Smooth muscle cell (in vitro differentiated cells): Measurements from ENCODE around the gene TES. TPM values are rescaled to one million over a fixed set of nuclear protein-coding genes. Genes with fewer than 3 reads are reported as not detected.

ENCODE experiments used
- DNase-seq: peaks from one replicate; lab custom pipeline; 2025; ENCODE audit not compliant: unreplicated experiment; lab: John Stamatoyannopoulos, UW
- H2AFZ ChIP-seq: fragments of 200-600 bp; sonication (generic); 2 replicates; pipeline ENCODE4 v1.6.0; 2016; ENCODE audit warnings: antibody characterized with exemption, low read depth, mild to moderate bottlenecking
- H3F3A ChIP-seq: fragments of 200-600 bp; sonication (generic); 2 replicates; pipeline ENCODE4 v1.6.0; 2017; ENCODE audit warnings: antibody characterized with exemption, low read depth
- H3K27ac ChIP-seq: fragments of 200-600 bp; sonication (generic); 2 replicates; pipeline ENCODE4 v1.5.1; 2016; ENCODE audit warnings: low read depth, mild to moderate bottlenecking
- H3K27me3 ChIP-seq: fragments of 200-600 bp; sonication (generic); 2 replicates; pipeline ENCODE4 v1.6.1; 2016; ENCODE audit warnings: low read depth, mild to moderate bottlenecking
- H3K36me3 ChIP-seq: fragments of 200-600 bp; sonication (generic); 2 replicates; pipeline ENCODE4 v1.5.1; 2016; ENCODE audit warnings: low read depth
- H3K4me1 ChIP-seq: fragments of 200-600 bp; sonication (generic); 2 replicates; pipeline ENCODE4 v1.5.1; 2016; ENCODE audit warnings: low read depth
- H3K4me2 ChIP-seq: fragments of 200-600 bp; sonication (generic); 2 replicates; pipeline ENCODE4 v1.6.0; 2016; ENCODE audit warnings: mild to moderate bottlenecking
- H3K4me3 ChIP-seq: fragments of 200-600 bp; sonication (generic); 2 replicates; pipeline ENCODE4 v1.5.1; 2016; ENCODE audit warnings: mild to moderate bottlenecking
- H3K79me2 ChIP-seq: fragments of 200-600 bp; sonication (generic); 2 replicates; pipeline ENCODE4 v1.6.0; 2016; ENCODE audit warnings: low read depth, mild to moderate bottlenecking
- H3K9ac ChIP-seq: fragments of 200-600 bp; sonication (generic); 2 replicates; pipeline ENCODE4 v1.6.0; 2016; ENCODE audit warnings: low read depth
- H3K9me3 ChIP-seq: fragments of 200-600 bp; sonication (generic); replicated peaks from 2 replicates; pipeline ENCODE4 v1.5.1; 2016; ENCODE audit warnings: low read depth
- H4K20me1 ChIP-seq: fragments of 200-600 bp; sonication (generic); 2 replicates; pipeline ENCODE4 v1.6.0; 2016; ENCODE audit warnings: low read depth
- CTCF ChIP-seq: fragments of 200-600 bp; sonication (generic); IDR thresholded peaks from 2 replicates; pipeline ENCODE4 v1.5.1; 2017; ENCODE audit warnings: borderline replicate concordance, mild to moderate bottlenecking, antibody characterized with exemption; ENCODE audit not compliant: insufficient read depth, poor library complexity, severe bottlenecking
- WGBS: methylation state at CpG from one replicate; pipeline ENCODE4 v1.1.7; 2016; ENCODE audit warnings: low lambda C conversion rate; 5-methylcytosine and 5-hydroxymethylcytosine counted together
- polyA plus RNA-seq: library from polyadenylated mRNA; unstranded; fragments of >200 nt; fragmentation: Nextera tagmentation; extraction: Ambion mirVana; gene quantifications from 2 replicates; pipeline ENCODE4 v1.2.1, GENCODE V29; 2016
- total RNA-seq: library from RNA; depleted of rRNA; stranded (reverse); fragments of >200 nt; gene quantifications from 2 replicates; pipeline ENCODE4 v1.2.3, GENCODE V29; 2014

Gene TES
- total and polyA plus RNA-seq, 2 experiments from 2014 or later, result 74.6 to 149 TPM

- peak overlapping the region; percentile 95 for H3K27ac ChIP-seq
- peaks cover 5% of the 10 kb centered on the region for H3F3A ChIP-seq
- H3K36me3 ChIP-seq, result no peaks in the 10 kb centered on the region
- 2% methylated on average over 27 of the region's 27 CpGs for WGBS
- peak overlapping the region; percentile 68 for H3K4me3 ChIP-seq
- peaks cover 47% of the 10 kb centered on the region for H3K79me2 ChIP-seq
- peaks cover 45% of the 10 kb centered on the region for H4K20me1 ChIP-seq
- peak overlapping the region; percentile 95 for H3K9ac ChIP-seq
- peaks cover 7% of the 10 kb centered on the region for H3K4me1 ChIP-seq
- H3K4me2 ChIP-seq, result peak overlapping the region; percentile 83
- no peaks in the 10 kb centered on the region for H3K27me3 ChIP-seq
- H2AFZ ChIP-seq, result no peak overlapping the region
- no peaks in the 10 kb centered on the region for H3K9me3 ChIP-seq
- no peak for TF ChIP-seq CTCF
- no peak for DNase-seq
Measured at GRCh38 chr7:116211006-116211912, 920 bp downstream of the TES start.

GRCh38 chr7:116211913-116212596 lies 1.7 kb downstream of the TES start:
- Histone ChIP-seq H3K9ac (peak overlapping the region; percentile 95), H3K27ac (peak overlapping the region; percentile 95), H3K4me2 (peak overlapping the region; percentile 83), H4K20me1 (peaks cover 53% of the 10 kb centered on the region), H3K4me3 (peak overlapping the region; percentile 68), H2AFZ (no peak overlapping the region), H3K27me3 (no peaks in the 10 kb centered on the region), H3K79me2 (peaks cover 55% of the 10 kb centered on the region), H3K4me1 (peaks cover 14% of the 10 kb centered on the region), H3K9me3 (no peaks in the 10 kb centered on the region), H3K36me3 (no peaks in the 10 kb centered on the region), H3F3A (peaks cover 5% of the 10 kb centered on the region)
- no peak for DNase-seq
- no peak for TF ChIP-seq CTCF
- WGBS, result 23% methylated on average over 7 of the region's 7 CpGs

- Histone ChIP-seq H3K4me1 (peaks cover 22% of the 10 kb centered on the region), H2AFZ (no peak overlapping the region), H3K79me2 (peaks cover 64% of the 10 kb centered on the region), H3K4me3 (peak overlapping the region; percentile 68), H3F3A (peaks cover 9% of the 10 kb centered on the region), H3K4me2 (peak overlapping the region; percentile 83), H3K9ac (peak overlapping the region; percentile 95), H3K27ac (peak overlapping the region; percentile 95), H3K9me3 (no peaks in the 10 kb centered on the region), H3K27me3 (no peaks in the 10 kb centered on the region), H4K20me1 (peaks cover 61% of the 10 kb centered on the region), H3K36me3 (no peaks in the 10 kb centered on the region)
- no peak for DNase-seq
- WGBS, result 24% methylated on average over 4 of the region's 4 CpGs
- TF ChIP-seq CTCF, result no peak
Measured at GRCh38 chr7:116212869-116213268, 2.5 kb downstream of the TES start.
